Measurements from ENCODE around the gene C16orf95. TPM values are rescaled to one million over a fixed set of nuclear protein-coding genes. Genes with fewer than 3 reads are reported as not detected.

The C16orf95 gene
- total RNA-seq, 1 experiment from 2014 or later, result 6.0 TPM

GRCh38 chr16:87297918-87298631, 19.1 kb downstream of the C16orf95 start:
- TF ChIP-seq SIN3A (IDR thresholded peaks at IDR 0.05; ENCODE audit: borderline replicate concordance, insufficient read depth, low read depth, low read length), result no peak
- TF ChIP-seq CTCF (IDR thresholded peaks at IDR 0.05), result peak; percentile 76
- TF ChIP-seq TCF7L2 (IDR thresholded peaks at IDR 0.05; ENCODE audit: low read depth, low read length), result no peak
- in situ Hi-C loops (cut with HindIII; ENCODE audit: low pct_unique_long_range_greater_than_20kb, low sequenced_read_pairs), result no loop called here
- Histone ChIP-seq H3K4me3 (ENCODE audit: low read depth in 2 of 2, low read length in 2 of 2) (no peak overlapping the region), H3K4me1 (ENCODE audit: control insufficient read depth, insufficient read depth, low read length) (no peaks in the 10 kb centered on the region), H3K36me3 (ENCODE audit: control insufficient read depth, insufficient read depth, low read length) (no peaks in the 10 kb centered on the region), H3K27me3 (ENCODE audit: control insufficient read depth, insufficient read depth, low read length) (no peaks in the 10 kb centered on the region), H3K27ac (ENCODE audit: low read length) (no peak overlapping the region), H3K9me3 (ENCODE audit: control insufficient read depth, insufficient read depth, low read depth, low read length) (no peaks in the 10 kb centered on the region)
- ChIA-PET CTCF (no interaction called here), POLR2A (no interaction called here)
- ATAC-seq, result peak; percentile 51; the same call in 1 of the 2 replicates
- BruUV-seq (replicated peaks), result no TSS peak
- intact Hi-C loops (cut with micrococcal nuclease; ENCODE audit: unreplicated experiment), result no loop called here
- no peak for DNase-seq (ENCODE audit: low read depth, low spot score)

GRCh38 chr16:87297407-87297806, 19.8 kb downstream of the C16orf95 start:
- intact Hi-C loops (cut with micrococcal nuclease; ENCODE audit: unreplicated experiment) (no loop called here), in situ Hi-C loops (cut with HindIII; ENCODE audit: low pct_unique_long_range_greater_than_20kb, low sequenced_read_pairs) (no loop called here)
- Histone ChIP-seq H3K4me1 (ENCODE audit: control insufficient read depth, insufficient read depth, low read length) (no peaks in the 10 kb centered on the region), H3K4me3 (ENCODE audit: low read depth in 2 of 2, low read length in 2 of 2) (no peak overlapping the region), H3K36me3 (ENCODE audit: control insufficient read depth, insufficient read depth, low read length) (no peaks in the 10 kb centered on the region), H3K9me3 (ENCODE audit: control insufficient read depth, insufficient read depth, low read depth, low read length) (no peaks in the 10 kb centered on the region), H3K27ac (ENCODE audit: low read length) (no peak overlapping the region), H3K27me3 (ENCODE audit: control insufficient read depth, insufficient read depth, low read length) (no peaks in the 10 kb centered on the region)
- peak; percentile 34; the same call in 1 of the 2 replicates for ATAC-seq
- ChIA-PET POLR2A (no interaction called here), CTCF (no interaction called here)
- TF ChIP-seq TCF7L2 (IDR thresholded peaks at IDR 0.05; ENCODE audit: low read depth, low read length) (no peak), CTCF (IDR thresholded peaks at IDR 0.05) (no peak), POLR2AphosphoS5 (IDR thresholded peaks at IDR 0.05; ENCODE audit: low read depth, low read length) (no peak), REST (IDR thresholded peaks at IDR 0.05; ENCODE audit: insufficient read depth in 1 of 2, low read depth in 2 of 2, low read length in 1 of 2) (no peak), SIN3A (IDR thresholded peaks at IDR 0.05; ENCODE audit: borderline replicate concordance, insufficient read depth, low read depth, low read length) (no peak)
- BruUV-seq (replicated peaks), result no TSS peak
- DNase-seq (ENCODE audit: low read depth, low spot score), result no peak
